Panc1 (cell line): Measurements from ENCODE around the gene MAP3K13. TPM values are rescaled to one million over a fixed set of nuclear protein-coding genes. Genes with fewer than 3 reads are reported as not detected.

ENCODE experiments used
- ATAC-seq: fragments of 200-7000 bp; cut with Tn5 transposase; 2 replicates; pipeline ENCODE4 v1.9.1; 2020; ENCODE audit warnings: mild to moderate bottlenecking, moderate library complexity
- BruUV-seq: library from RNA; stranded (reverse); fragments of 400-500 nt; replicated peaks from 2 replicates; lab custom pipeline; 2021; lab: Mats Ljungman, UMichigan
- CTCF ChIA-PET: fragments of 300-600 bp; sonication (Branson Sonifier 250); formaldehyde crosslinking; loops from one replicate; lab custom pipeline; 2022; ENCODE audit warnings: antibody characterized with exemption; lab: Charles Lee
- POLR2A ChIA-PET: fragments of 300-600 bp; sonication (Branson Sonifier 250); formaldehyde crosslinking; loops from one replicate; lab custom pipeline; 2022; ENCODE audit warnings: antibody characterized with exemption; lab: Charles Lee
- DNase-seq: peaks from one replicate; pipeline ENCODE4 v3.0.0-alpha.2; 2010; ENCODE audit warnings: low read depth, low spot score
- H3K27ac ChIP-seq: 2 replicates; pipeline ENCODE4 v1.5.1; 2011; ENCODE audit warnings: mild to moderate bottlenecking, low read length, inconsistent platforms
- H3K27me3 ChIP-seq: fragments of 200-500 bp; sonication (Bioruptor generic); 2 replicates; pipeline ENCODE4 v1.6.0; 2014; ENCODE audit warnings: low read length, inconsistent platforms; ENCODE audit not compliant: control insufficient read depth, insufficient read depth
- H3K36me3 ChIP-seq: fragments of 200-500 bp; sonication (Bioruptor generic); 2 replicates; pipeline ENCODE4 v1.5.1; 2014; ENCODE audit warnings: inconsistent platforms, mild to moderate bottlenecking, low read length, moderate library complexity; ENCODE audit not compliant: control insufficient read depth, insufficient read depth
- H3K4me1 ChIP-seq: 2 replicates; pipeline ENCODE4 v1.5.1; 2011; ENCODE audit warnings: inconsistent platforms, mild to moderate bottlenecking, low read length, moderate library complexity; ENCODE audit not compliant: control insufficient read depth, insufficient read depth
- H3K4me3 ChIP-seq, 2 experiments: 2 replicates each; pipeline ENCODE4 v1.5.1; 2011 to 2012; ENCODE audit warnings: low read depth in 2 of 2, low read length in 2 of 2, mild to moderate bottlenecking in 2 of 2, inconsistent platforms in 1 of 2, moderate library complexity in 1 of 2
- H3K9me3 ChIP-seq: fragments of 200-500 bp; sonication (Bioruptor generic); 2 replicates; pipeline ENCODE4 v1.5.1; 2014; ENCODE audit warnings: low read depth, mild to moderate bottlenecking, inconsistent platforms, low read length, moderate library complexity; ENCODE audit not compliant: control insufficient read depth, insufficient read depth
- CTCF ChIP-seq: fragments of 450-650 bp; IDR thresholded peaks from 2 replicates; pipeline ENCODE4 v1.5.1; 2017; ENCODE audit warnings: mild to moderate bottlenecking
- POLR2AphosphoS5 ChIP-seq: IDR thresholded peaks from 2 replicates; pipeline ENCODE4 v1.6.1; 2012; ENCODE audit warnings: mild to moderate bottlenecking, low read depth, low read length, moderate library complexity
- REST ChIP-seq, 2 experiments: IDR thresholded peaks; 2 replicates each; pipeline ENCODE4 v1.6.1; 2011 to 2012; ENCODE audit warnings: low read depth in 2 of 2, control low read depth in 1 of 2, low read length in 1 of 2, mild to moderate bottlenecking in 1 of 2, moderate library complexity in 1 of 2; ENCODE audit not compliant: insufficient read depth in 1 of 2
- SIN3A ChIP-seq: IDR thresholded peaks from 2 replicates; pipeline ENCODE4 v1.6.1; 2012; ENCODE audit warnings: low read depth, mild to moderate bottlenecking, low read length, moderate library complexity, borderline replicate concordance; ENCODE audit not compliant: insufficient read depth
- TCF7L2 ChIP-seq: IDR thresholded peaks from 2 replicates; pipeline ENCODE4 v1.6.1; 2011; ENCODE audit warnings: mild to moderate bottlenecking, low read depth, low read length, inconsistent platforms
- in situ Hi-C: cut with HindIII; loops from 2 replicates; pipeline ENCODE4 v1.10.0; 2016; ENCODE audit warnings: low sequenced_read_pairs, low pct_unique_long_range_greater_than_20kb
- intact Hi-C: fragments of 100-400 bp; cut with micrococcal nuclease; formaldehyde crosslinking; loops from one replicate; pipeline ENCODE4 v1.10.0; 2022; ENCODE audit not compliant: unreplicated experiment
- total RNA-seq: library from RNA; stranded (reverse); gene quantifications from one replicate; pipeline ENCODE4 v1.2.1, GENCODE V29; 2021; ENCODE audit not compliant: unreplicated experiment

The MAP3K13 gene
- total RNA-seq, 1 experiment from 2014 or later, result 26.6 TPM

GRCh38 chr3:185479373-185479945 lies 116.5 kb downstream of the MAP3K13 start:
- Histone ChIP-seq H3K27me3 (no peaks in the 10 kb centered on the region), H3K36me3 (no peaks in the 10 kb centered on the region), H3K9me3 (no peaks in the 10 kb centered on the region), H3K27ac (no peak overlapping the region), H3K4me3 (no peak overlapping the region), H3K4me1 (no peaks in the 10 kb centered on the region)
- no TSS peak for BruUV-seq
- DNase-seq (no peak), ATAC-seq (no peak)
- no peak for TF ChIP-seq CTCF
- ChIA-PET CTCF (no interaction called here), POLR2A (interaction anchor here (0.6 kb wide), 1 partner anchor 1094 kb away, joined by 6 read pairs; no protein-coding TSS in a partner anchor)
- in situ Hi-C loops (no loop called here), intact Hi-C loops (no loop called here)

GRCh38 chr3:185484296-185484695 lies 121.4 kb downstream of the MAP3K13 start:
- no peaks in the 10 kb centered on the region for H3K4me1 ChIP-seq
- no peaks in the 10 kb centered on the region for H3K36me3 ChIP-seq
- TF ChIP-seq TCF7L2 (no peak), CTCF (no peak), SIN3A (no peak), POLR2AphosphoS5 (no peak), REST (IDR thresholded peaks at IDR 0.05; ENCODE audit: insufficient read depth in 1 of 2, low read depth in 2 of 2, low read length in 1 of 2) (no peak)
- ATAC-seq (no peak), DNase-seq (no peak)
- no peaks in the 10 kb centered on the region for H3K27me3 ChIP-seq
- intact Hi-C loops (no loop called here), in situ Hi-C loops (no loop called here)
- CTCF ChIA-PET, result no interaction called here
- POLR2A ChIA-PET, result no interaction called here
- BruUV-seq, result no TSS peak
- no peak overlapping the region; the same call in 1 of the 2 replicates for H3K27ac ChIP-seq
- no peaks in the 10 kb centered on the region for H3K9me3 ChIP-seq
- no peak overlapping the region for H3K4me3 ChIP-seq
